ENCODE measurements around the gene RORC.

GRCh38 chr1:151827853-151828252 lies 3.7 kb downstream of the RORC start:
- TF ChIP-seq CTCF (IDR thresholded peaks at IDR 0.05; ENCODE audit: insufficient read depth, low read depth, low read length) (no peak), EZH2 (IDR thresholded peaks at IDR 0.05; ENCODE audit: insufficient read depth, low read length) (no peak)
